Common myeloid progenitor, CD34-positive (primary cell): ENCODE measurements around the gene TELO2.
A peak's percentile ranks its signal among the peaks of the same experiment; 100 is the strongest.
"Not testable (repeated sequence)": the region's sequence is repeated elsewhere in the genome, so short reads cannot be mapped to it uniquely, and the experiment has no call there.

Source experiments
- CTCF ChIA-PET: fragments of 350-600 bp; sonication (Branson Sonifier 250); formaldehyde crosslinking; loops from one replicate; lab custom pipeline; 2021; ENCODE audit warnings: antibody characterized with exemption; lab: Charles Lee
- POLR2A ChIA-PET: fragments of 350-600 bp; sonication (Branson Sonifier 250); formaldehyde crosslinking; loops from one replicate; lab custom pipeline; 2021; ENCODE audit warnings: antibody characterized with exemption; lab: Charles Lee
- DNase-seq, 3 donors: peaks; one replicate each; pipeline versions ENCODE4 v3.0.0 to v3.0.0-alpha.2; 2013
- H3K27ac ChIP-seq, 2 experiments: 1 replicate in 1 of 2; 2 replicates in 1 of 2; pipeline ENCODE4 v1.7.0; 2013; ENCODE audit warnings: inconsistent platforms in 2 of 2, low read length in 2 of 2, mild to moderate bottlenecking in 2 of 2, low read depth in 1 of 2, moderate library complexity in 1 of 2; ENCODE audit not compliant: severe bottlenecking in 2 of 2, insufficient read depth in 1 of 2, poor library complexity in 1 of 2
- H3K27me3 ChIP-seq, 5 experiments: replicated peaks in 2 of 5; 1 replicate in 3 of 5; 2 replicates in 2 of 5; pipeline versions ENCODE4 v1.6.1 to v1.7.0; 2013; ENCODE audit warnings: low read length in 4 of 5, mild to moderate bottlenecking in 2 of 5, moderate library complexity in 2 of 5, inconsistent platforms in 1 of 5; ENCODE audit not compliant: insufficient read depth in 5 of 5, control insufficient read depth in 4 of 5
- H3K36me3 ChIP-seq, 4 experiments: 1 replicate in 2 of 4; 2 replicates in 2 of 4; pipeline versions ENCODE4 v1.6.1 to v1.7.0; 2013; ENCODE audit warnings: low read length in 3 of 4, control low read depth in 1 of 4, mild to moderate bottlenecking in 1 of 4; ENCODE audit not compliant: control insufficient read depth in 4 of 4, insufficient read depth in 4 of 4
- H3K4me1 ChIP-seq, 4 experiments: 1 replicate in 3 of 4; 2 replicates in 1 of 4; pipeline versions ENCODE4 v1.6.1 to v1.7.1; 2013; ENCODE audit warnings: low read length in 3 of 4, mild to moderate bottlenecking in 3 of 4, control low read depth in 1 of 4, inconsistent platforms in 1 of 4, moderate library complexity in 1 of 4; ENCODE audit not compliant: control insufficient read depth in 4 of 4, insufficient read depth in 4 of 4; ENCODE audit errors: control extremely low read depth in 1 of 4
- H3K4me3 ChIP-seq, 7 experiments: 1 replicate in 4 of 7; 2 replicates in 3 of 7; pipeline versions ENCODE4 v1.5.1 to v1.7.0; 2013; ENCODE audit warnings: mild to moderate bottlenecking in 7 of 7, low read length in 6 of 7, moderate library complexity in 6 of 7, inconsistent platforms in 2 of 7, low read depth in 2 of 7, control low read depth in 1 of 7; ENCODE audit not compliant: insufficient read depth in 4 of 7, control insufficient read depth in 1 of 7; ENCODE audit errors: extremely low read depth in 1 of 7
- H3K9me3 ChIP-seq, 5 experiments: 1 replicate in 4 of 5; 2 replicates in 1 of 5; pipeline versions ENCODE4 v1.6.1 to v1.7.1; 2013; ENCODE audit warnings: low read length in 4 of 5, mild to moderate bottlenecking in 2 of 5, inconsistent platforms in 1 of 5, low read depth in 1 of 5, moderate library complexity in 1 of 5; ENCODE audit not compliant: control insufficient read depth in 4 of 5, insufficient read depth in 2 of 5; ENCODE audit errors: control extremely low read depth in 1 of 5
- WGBS: methylation state at CpG from one replicate; pipeline ENCODE4 v1.1.5; 2013; ENCODE audit not compliant: insufficient coverage; 5-methylcytosine and 5-hydroxymethylcytosine counted together

The TELO2 gene

GRCh38 chr16:1474796-1475551 lies 18.2 kb upstream of the TELO2 start, which contains the start of gene CLCN7:
CLCN7 (minus strand) TSS chr16:1475028; CDS start chr16:1474974, 54 bp downstream.
- under 1% methylated on average over 88 of the region's 99 CpGs for WGBS
- peaks cover 7 to 59% (median 52%) of the 10 kb centered on the region in 4 experiments for H3K4me1 ChIP-seq
- no peaks in the 10 kb centered on the region for H3K27me3 ChIP-seq
- peak; percentile 85 to 91 (median 87) for DNase-seq
- no peaks in the 10 kb centered on the region for H3K9me3 ChIP-seq
- H3K4me3 ChIP-seq, result peak within 1 kb of the TSS; percentile 53 to 88 (median 77)
- ChIA-PET POLR2A (no interaction called here), CTCF (no interaction called here)
- H3K27ac ChIP-seq, result peak within 1 kb of the TSS; percentile 81 to 90
- no peaks in the 10 kb centered on the region for H3K36me3 ChIP-seq

DNA sequence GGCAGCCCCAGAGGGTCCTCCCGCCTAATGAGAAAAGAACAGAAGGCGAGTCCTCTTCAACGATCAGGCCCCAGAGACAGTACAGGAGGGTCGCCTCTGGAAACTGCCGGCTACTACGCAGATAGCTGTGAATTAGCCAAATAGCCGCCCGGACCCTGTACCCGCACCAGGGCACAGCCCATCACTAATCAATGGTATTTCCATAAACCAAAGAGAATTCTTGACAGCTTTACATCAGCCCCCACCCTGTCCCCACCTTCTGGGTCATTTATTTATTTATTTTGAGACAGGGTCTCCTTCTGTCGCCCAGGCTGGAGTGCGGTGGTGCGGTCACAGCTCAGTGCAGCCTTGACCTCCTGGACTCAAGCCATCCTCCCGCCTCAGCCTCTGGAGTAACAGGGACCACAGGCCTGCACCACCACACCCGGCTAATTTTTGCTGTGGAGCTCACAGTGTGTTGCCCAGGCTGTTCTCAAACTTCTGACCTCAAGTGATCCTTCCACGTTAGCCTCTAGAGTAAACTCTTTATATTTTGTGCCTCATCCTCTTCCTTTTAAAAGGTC lies 17.5 kb upstream of the TELO2 start:
- H3K4me1 ChIP-seq, result peaks cover 5 to 55% (median 46%) of the 10 kb centered on the region in 4 experiments
- CTCF ChIA-PET, result interaction anchor here (1.2 kb wide), 1 partner anchor 17 kb away, joined by 3 read pairs; the partner anchor contains the start of gene TELO2
- no peaks in the 10 kb centered on the region for H3K36me3 ChIP-seq
- no peak for DNase-seq
- peak overlapping the region in 6 of 7 experiments; percentile 63 to 88 (median 78) for H3K4me3 ChIP-seq
- POLR2A ChIA-PET, result no interaction called here
- 86% methylated on average over 13 of the region's 15 CpGs for WGBS
- no peaks in the 10 kb centered on the region for H3K9me3 ChIP-seq
- peak overlapping the region; percentile 81 to 90 for H3K27ac ChIP-seq
- H3K27me3 ChIP-seq, result no peaks in the 10 kb centered on the region

- H3K36me3 ChIP-seq, result no peaks in the 10 kb centered on the region
- no peaks in the 10 kb centered on the region for H3K27me3 ChIP-seq
- no peak for DNase-seq
- no peak overlapping the region for H3K4me3 ChIP-seq
- POLR2A ChIA-PET, result no interaction called here
- CTCF ChIA-PET, result no interaction called here
- WGBS, result 97% methylated on average over 9 of the region's 10 CpGs
- H3K4me1 ChIP-seq, result peaks cover 5 to 45% (median 35%) of the 10 kb centered on the region in 4 experiments
- H3K9me3 ChIP-seq, result no peaks in the 10 kb centered on the region
- no peak overlapping the region for H3K27ac ChIP-seq
These were observed 16.1 kb upstream of the TELO2 start for GRCh38 chr16:1477033-1477432.

DNA sequence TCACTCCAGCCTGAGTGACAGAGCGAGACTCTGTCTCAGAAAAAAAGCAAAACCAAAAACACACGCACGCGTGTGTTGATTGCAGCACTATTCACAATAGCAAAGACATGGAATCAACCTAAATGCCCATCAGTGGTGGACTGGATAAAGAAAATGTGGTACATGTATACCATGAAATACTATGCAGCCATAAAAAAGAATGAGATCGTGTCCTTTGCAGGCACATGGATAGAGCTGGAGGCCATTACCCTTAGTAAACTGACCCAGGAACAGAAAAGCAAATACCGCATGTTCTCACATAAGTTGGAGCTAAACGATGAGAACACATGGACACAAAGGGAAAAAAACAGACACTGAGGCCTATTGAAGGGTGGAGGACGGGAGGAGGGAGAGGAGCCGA lies 14.2 kb upstream of the TELO2 start:
- H3K4me3 ChIP-seq, H3K27ac ChIP-seq, H3K36me3 ChIP-seq, CTCF ChIA-PET, H3K27me3 ChIP-seq, H3K9me3 ChIP-seq, POLR2A ChIA-PET, DNase-seq: not testable (repeated sequence)
- peaks cover 3 to 26% (median 18%) of the 10 kb centered on the region in 4 experiments for H3K4me1 ChIP-seq
- WGBS, result 100% methylated on average over 5 of the region's 9 CpGs

GRCh38 chr16:1481906-1482835 lies 11.0 kb upstream of the TELO2 start:
- ChIA-PET CTCF (interaction anchor here (1.1 kb wide), 1 partner anchor 11 kb away, joined by 3 read pairs; the partner anchor contains the start of gene TELO2), POLR2A (no interaction called here)
- 96% methylated on average over 27 of the region's 28 CpGs for WGBS
- Histone ChIP-seq H3K4me1 (peaks cover 0 to 8% (median 4%) of the 10 kb centered on the region in 4 experiments), H3K27ac (no peak overlapping the region), H3K9me3 (no peaks in the 10 kb centered on the region), H3K27me3 (no peaks in the 10 kb centered on the region), H3K4me3 (no peak overlapping the region), H3K36me3 (no peaks in the 10 kb centered on the region)
- DNase-seq, result no peak

- H3K27me3 ChIP-seq, result no peaks in the 10 kb centered on the region
- whole genome bisulfite sequencing, result 98% methylated on average over 40 of the region's 40 CpGs
- peaks cover 0 to 8% (median 7%) of the 10 kb centered on the region in 4 experiments for H3K4me1 ChIP-seq
- POLR2A ChIA-PET, result no interaction called here
- no peak overlapping the region for H3K27ac ChIP-seq
- CTCF ChIA-PET, result no interaction called here
- no peaks in the 10 kb centered on the region for H3K36me3 ChIP-seq
- no peak for DNase-seq
- no peak overlapping the region for H3K4me3 ChIP-seq
- H3K9me3 ChIP-seq, result no peaks in the 10 kb centered on the region
These were observed 7.2 kb upstream of the TELO2 start for GRCh38 chr16:1485847-1486496.
